C4-2B (cell line): ENCODE data around the gene PHOX2A.

Source experiments
- ZFX ChIP-seq: fragments of 450-650 bp; IDR thresholded peaks from 2 replicates; pipeline ENCODE4 v1.6.1; 2017
- TF ChIP-seq, protein P1 (sequence below): fragments of 450-650 bp; conservative IDR thresholded peaks from 2 replicates; pipeline ENCODE4 v1.5.1; 2017; ENCODE audit warnings: mild to moderate bottlenecking

DNA sequence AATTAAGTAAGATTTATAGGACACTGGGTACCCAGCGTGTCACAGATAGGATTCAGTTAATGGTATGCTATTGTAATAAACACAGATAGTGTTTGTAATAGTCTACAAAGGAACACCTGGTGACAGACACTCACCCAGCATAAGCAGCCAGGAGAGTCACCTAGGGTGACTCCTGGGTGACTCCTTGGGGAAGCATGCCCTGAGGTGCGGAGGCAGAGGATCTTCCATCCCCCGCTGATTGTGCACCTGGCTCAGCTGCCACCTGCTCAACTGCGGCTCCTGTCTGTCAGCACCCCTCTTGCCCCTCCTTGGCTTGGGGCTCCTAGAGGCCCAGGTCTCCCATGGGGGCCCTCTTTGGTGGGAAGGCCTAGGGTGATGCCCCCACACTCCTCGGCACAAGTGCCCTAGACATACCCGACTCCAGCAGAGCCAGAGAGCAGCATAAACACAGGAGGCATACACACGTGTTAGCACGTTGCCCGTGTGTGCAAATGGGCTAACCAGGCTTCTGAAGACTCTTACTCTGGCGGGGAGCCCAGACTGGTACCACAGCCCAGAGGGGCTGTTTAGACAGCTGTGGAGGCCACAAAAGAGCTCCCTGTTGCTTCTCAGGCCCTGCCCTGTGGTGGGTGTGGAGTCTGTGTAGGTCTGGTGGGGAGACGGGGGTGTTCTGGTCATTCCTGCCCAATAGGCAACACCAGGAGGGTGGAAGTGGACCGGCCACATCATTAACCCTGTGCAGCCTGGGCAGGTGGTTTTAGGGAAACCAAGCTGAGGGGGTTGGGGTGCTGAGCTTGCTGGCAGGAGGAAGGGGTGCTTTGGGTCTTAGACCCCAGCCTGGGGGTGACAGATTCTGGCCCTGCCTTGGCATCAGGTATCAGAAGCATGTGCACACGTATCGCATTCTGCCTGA lies 16.4 kb downstream of the PHOX2A start:
- TF ChIP-seq, protein P1, sequence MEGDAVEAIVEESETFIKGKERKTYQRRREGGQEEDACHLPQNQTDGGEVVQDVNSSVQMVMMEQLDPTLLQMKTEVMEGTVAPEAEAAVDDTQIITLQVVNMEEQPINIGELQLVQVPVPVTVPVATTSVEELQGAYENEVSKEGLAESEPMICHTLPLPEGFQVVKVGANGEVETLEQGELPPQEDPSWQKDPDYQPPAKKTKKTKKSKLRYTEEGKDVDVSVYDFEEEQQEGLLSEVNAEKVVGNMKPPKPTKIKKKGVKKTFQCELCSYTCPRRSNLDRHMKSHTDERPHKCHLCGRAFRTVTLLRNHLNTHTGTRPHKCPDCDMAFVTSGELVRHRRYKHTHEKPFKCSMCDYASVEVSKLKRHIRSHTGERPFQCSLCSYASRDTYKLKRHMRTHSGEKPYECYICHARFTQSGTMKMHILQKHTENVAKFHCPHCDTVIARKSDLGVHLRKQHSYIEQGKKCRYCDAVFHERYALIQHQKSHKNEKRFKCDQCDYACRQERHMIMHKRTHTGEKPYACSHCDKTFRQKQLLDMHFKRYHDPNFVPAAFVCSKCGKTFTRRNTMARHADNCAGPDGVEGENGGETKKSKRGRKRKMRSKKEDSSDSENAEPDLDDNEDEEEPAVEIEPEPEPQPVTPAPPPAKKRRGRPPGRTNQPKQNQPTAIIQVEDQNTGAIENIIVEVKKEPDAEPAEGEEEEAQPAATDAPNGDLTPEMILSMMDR: no peak
- TF ChIP-seq ZFX: no peak
